ENCODE data around the gene C1orf94. TPM values are rescaled to one million over a fixed set of nuclear protein-coding genes. Genes with fewer than 3 reads are reported as not detected.

C1orf94 gene
- total and polyA plus RNA-seq, 2 experiments from 2014 or later: 4.3 to 5.3 TPM

DNA sequence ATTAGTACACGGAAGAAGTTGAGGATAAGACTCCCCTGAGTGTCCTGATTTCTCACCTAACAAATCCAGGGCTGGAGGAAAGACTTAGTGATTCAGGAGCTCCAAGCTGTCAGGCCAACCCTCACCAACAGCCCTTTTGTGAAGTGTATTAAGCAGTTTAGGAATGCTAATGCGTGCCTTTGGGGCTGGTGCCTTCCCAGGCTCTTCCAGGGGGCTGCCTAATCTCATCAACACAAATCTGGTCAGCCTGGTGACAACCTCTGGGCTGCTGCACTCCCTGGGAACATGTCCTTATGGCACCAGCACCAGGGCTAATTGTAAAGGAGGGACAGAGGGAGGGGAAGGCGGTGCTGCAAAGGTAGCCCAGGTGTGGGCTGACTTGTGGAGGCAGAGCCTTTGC is 27.2 kb upstream of the C1orf94 start (continued):
- TF ChIP-seq, protein P1, sequence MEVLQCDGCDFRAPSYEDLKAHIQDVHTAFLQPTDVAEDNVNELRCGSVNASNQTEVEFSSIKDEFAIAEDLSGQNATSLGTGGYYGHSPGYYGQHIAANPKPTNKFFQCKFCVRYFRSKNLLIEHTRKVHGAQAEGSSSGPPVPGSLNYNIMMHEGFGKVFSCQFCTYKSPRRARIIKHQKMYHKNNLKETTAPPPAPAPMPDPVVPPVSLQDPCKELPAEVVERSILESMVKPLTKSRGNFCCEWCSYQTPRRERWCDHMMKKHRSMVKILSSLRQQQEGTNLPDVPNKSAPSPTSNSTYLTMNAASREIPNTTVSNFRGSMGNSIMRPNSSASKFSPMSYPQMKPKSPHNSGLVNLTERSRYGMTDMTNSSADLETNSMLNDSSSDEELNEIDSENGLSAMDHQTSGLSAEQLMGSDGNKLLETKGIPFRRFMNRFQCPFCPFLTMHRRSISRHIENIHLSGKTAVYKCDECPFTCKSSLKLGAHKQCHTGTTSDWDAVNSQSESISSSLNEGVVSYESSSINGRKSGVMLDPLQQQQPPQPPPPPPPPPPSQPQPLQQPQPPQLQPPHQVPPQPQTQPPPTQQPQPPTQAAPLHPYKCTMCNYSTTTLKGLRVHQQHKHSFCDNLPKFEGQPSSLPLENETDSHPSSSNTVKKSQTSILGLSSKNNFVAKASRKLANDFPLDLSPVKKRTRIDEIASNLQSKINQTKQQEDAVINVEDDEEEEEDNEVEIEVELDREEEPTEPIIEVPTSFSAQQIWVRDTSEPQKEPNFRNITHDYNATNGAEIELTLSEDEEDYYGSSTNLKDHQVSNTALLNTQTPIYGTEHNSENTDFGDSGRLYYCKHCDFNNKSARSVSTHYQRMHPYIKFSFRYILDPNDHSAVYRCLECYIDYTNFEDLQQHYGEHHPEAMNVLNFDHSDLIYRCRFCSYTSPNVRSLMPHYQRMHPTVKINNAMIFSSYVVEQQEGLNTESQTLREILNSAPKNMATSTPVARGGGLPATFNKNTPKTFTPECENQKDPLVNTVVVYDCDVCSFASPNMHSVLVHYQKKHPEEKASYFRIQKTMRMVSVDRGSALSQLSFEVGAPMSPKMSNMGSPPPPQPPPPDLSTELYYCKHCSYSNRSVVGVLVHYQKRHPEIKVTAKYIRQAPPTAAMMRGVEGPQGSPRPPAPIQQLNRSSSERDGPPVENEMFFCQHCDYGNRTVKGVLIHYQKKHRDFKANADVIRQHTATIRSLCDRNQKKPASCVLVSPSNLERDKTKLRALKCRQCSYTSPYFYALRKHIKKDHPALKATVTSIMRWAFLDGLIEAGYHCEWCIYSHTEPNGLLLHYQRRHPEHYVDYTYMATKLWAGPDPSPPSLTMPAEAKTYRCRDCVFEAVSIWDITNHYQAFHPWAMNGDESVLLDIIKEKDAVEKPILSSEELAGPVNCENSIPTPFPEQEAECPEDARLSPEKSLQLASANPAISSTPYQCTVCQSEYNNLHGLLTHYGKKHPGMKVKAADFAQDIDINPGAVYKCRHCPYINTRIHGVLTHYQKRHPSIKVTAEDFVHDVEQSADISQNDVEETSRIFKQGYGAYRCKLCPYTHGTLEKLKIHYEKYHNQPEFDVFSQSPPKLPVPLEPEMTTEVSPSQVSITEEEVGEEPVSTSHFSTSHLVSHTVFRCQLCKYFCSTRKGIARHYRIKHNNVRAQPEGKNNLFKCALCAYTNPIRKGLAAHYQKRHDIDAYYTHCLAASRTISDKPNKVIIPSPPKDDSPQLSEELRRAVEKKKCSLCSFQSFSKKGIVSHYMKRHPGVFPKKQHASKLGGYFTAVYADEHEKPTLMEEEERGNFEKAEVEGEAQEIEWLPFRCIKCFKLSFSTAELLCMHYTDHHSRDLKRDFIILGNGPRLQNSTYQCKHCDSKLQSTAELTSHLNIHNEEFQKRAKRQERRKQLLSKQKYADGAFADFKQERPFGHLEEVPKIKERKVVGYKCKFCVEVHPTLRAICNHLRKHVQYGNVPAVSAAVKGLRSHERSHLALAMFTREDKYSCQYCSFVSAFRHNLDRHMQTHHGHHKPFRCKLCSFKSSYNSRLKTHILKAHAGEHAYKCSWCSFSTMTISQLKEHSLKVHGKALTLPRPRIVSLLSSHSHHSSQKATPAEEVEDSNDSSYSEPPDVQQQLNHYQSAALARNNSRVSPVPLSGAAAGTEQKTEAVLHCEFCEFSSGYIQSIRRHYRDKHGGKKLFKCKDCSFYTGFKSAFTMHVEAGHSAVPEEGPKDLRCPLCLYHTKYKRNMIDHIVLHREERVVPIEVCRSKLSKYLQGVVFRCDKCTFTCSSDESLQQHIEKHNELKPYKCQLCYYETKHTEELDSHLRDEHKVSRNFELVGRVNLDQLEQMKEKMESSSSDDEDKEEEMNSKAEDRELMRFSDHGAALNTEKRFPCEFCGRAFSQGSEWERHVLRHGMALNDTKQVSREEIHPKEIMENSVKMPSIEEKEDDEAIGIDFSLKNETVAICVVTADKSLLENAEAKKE (CRISPR knock-in tag; IDR thresholded peaks at IDR 0.05): no peak
- TF ChIP-seq EZH2 (IDR thresholded peaks at IDR 0.05; ENCODE audit: low read depth, unreplicated experiment): no peak

DNA sequence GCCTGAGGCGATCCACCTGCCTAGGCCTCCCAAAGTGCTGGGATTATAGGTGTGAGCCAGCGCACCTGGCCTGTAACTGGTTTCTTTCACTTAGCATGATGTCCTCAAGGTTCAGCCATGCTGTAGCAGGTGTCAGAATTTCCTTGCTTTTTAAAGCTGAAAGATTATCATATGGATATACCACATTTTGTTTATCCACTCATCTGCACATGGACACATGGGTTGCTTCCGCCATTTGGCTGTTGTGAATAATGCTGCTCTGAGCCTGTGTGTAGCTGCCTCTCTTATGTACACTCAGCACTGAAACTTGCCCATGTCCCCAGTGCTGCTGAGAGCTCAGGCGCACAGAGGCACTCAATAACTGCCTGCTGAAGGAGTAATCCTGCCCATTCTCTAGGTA is 23.5 kb upstream of the C1orf94 start:
- no peaks in the 10 kb centered on the region for H3K36me3 ChIP-seq (ENCODE audit: insufficient read depth)
- H3K79me2 ChIP-seq (replicated peaks; ENCODE audit: insufficient read depth): peaks cover 75% of the 10 kb centered on the region
- ATAC-seq: no peak
- TF ChIP-seq CREB1 (CRISPR knock-in tag; IDR thresholded peaks at IDR 0.05; ENCODE audit: low read depth): no peak
- TF ChIP-seq, protein P2, sequence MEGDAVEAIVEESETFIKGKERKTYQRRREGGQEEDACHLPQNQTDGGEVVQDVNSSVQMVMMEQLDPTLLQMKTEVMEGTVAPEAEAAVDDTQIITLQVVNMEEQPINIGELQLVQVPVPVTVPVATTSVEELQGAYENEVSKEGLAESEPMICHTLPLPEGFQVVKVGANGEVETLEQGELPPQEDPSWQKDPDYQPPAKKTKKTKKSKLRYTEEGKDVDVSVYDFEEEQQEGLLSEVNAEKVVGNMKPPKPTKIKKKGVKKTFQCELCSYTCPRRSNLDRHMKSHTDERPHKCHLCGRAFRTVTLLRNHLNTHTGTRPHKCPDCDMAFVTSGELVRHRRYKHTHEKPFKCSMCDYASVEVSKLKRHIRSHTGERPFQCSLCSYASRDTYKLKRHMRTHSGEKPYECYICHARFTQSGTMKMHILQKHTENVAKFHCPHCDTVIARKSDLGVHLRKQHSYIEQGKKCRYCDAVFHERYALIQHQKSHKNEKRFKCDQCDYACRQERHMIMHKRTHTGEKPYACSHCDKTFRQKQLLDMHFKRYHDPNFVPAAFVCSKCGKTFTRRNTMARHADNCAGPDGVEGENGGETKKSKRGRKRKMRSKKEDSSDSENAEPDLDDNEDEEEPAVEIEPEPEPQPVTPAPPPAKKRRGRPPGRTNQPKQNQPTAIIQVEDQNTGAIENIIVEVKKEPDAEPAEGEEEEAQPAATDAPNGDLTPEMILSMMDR (conservative IDR thresholded peaks at IDR 0.05; ENCODE audit: low read depth in 2 of 2): no peak
- TF ChIP-seq, protein P3, sequence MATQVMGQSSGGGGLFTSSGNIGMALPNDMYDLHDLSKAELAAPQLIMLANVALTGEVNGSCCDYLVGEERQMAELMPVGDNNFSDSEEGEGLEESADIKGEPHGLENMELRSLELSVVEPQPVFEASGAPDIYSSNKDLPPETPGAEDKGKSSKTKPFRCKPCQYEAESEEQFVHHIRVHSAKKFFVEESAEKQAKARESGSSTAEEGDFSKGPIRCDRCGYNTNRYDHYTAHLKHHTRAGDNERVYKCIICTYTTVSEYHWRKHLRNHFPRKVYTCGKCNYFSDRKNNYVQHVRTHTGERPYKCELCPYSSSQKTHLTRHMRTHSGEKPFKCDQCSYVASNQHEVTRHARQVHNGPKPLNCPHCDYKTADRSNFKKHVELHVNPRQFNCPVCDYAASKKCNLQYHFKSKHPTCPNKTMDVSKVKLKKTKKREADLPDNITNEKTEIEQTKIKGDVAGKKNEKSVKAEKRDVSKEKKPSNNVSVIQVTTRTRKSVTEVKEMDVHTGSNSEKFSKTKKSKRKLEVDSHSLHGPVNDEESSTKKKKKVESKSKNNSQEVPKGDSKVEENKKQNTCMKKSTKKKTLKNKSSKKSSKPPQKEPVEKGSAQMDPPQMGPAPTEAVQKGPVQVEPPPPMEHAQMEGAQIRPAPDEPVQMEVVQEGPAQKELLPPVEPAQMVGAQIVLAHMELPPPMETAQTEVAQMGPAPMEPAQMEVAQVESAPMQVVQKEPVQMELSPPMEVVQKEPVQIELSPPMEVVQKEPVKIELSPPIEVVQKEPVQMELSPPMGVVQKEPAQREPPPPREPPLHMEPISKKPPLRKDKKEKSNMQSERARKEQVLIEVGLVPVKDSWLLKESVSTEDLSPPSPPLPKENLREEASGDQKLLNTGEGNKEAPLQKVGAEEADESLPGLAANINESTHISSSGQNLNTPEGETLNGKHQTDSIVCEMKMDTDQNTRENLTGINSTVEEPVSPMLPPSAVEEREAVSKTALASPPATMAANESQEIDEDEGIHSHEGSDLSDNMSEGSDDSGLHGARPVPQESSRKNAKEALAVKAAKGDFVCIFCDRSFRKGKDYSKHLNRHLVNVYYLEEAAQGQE (IDR thresholded peaks at IDR 0.05; ENCODE audit: unreplicated experiment): no peak
- Mint-ChIP-seq H3K4me3 (no peak overlapping the region), H3K9me3 (no peaks in the 10 kb centered on the region; the same call in 2 of the 3 replicates), H3K36me3 (ENCODE audit: low read depth) (peaks cover 17% of the 10 kb centered on the region), H3K4me1 (peaks cover 39% of the 10 kb centered on the region), H3K27me3 (ENCODE audit: insufficient read depth, low read depth, poor library complexity) (peaks cover 8% of the 10 kb centered on the region), H3K27ac (no peak overlapping the region)
- no peak for DNase-seq (ENCODE audit: low spot score)
- H3F3A ChIP-seq (replicated peaks; ENCODE audit: low read depth): 0 out of 2 replicates have a peak, but pooled peaks cover 5% of the 10 kb centered on the region
- peaks cover 13% of the 10 kb centered on the region for H3K4me1 ChIP-seq (ENCODE audit: insufficient read depth)
- H3K27ac ChIP-seq (ENCODE audit: low read depth): no peak overlapping the region
- H2AFZ ChIP-seq: no peak overlapping the region
- H3K4me3 ChIP-seq: no peak overlapping the region
- peaks cover 7% of the 10 kb centered on the region; the same call in 1 of the 2 replicates for H4K20me1 ChIP-seq (replicated peaks; ENCODE audit: insufficient read depth)
- H3K27me3 ChIP-seq (ENCODE audit: insufficient read depth): no peaks in the 10 kb centered on the region
- 0 out of 2 replicates have a peak, but pooled peaks cover 9% of the 10 kb centered on the region for H3K9me2 ChIP-seq (ENCODE audit: insufficient read depth)
- H3K4me2 ChIP-seq: no peak overlapping the region

All from GM23338 (cell line).